ACC112 (cell line): ENCODE data around the gene CDIPT.
"Not testable (repeated sequence)": the region's sequence is repeated elsewhere in the genome, so short reads cannot be mapped to it uniquely, and the experiment has no call there.

ENCODE experiments used
- H2AFZ ChIP-seq: fragments of 200-600 bp; sonication (generic); one replicate; pipeline ENCODE4 v1.6.0; 2017; ENCODE audit warnings: antibody characterized with exemption, low read length; ENCODE audit not compliant: unreplicated experiment
- H3K27ac ChIP-seq: fragments of 200-600 bp; sonication (generic); 2 replicates; pipeline ENCODE4 v1.5.1; 2014; ENCODE audit warnings: low read depth, mild to moderate bottlenecking, antibody characterized with exemption, low read length, moderate library complexity
- H3K27me3 ChIP-seq: fragments of 200-600 bp; sonication (generic); 2 replicates; pipeline ENCODE4 v1.6.1; 2014; ENCODE audit warnings: mild to moderate bottlenecking, antibody characterized with exemption, low read length, moderate library complexity, mixed read lengths; ENCODE audit not compliant: insufficient read depth
- H3K36me3 ChIP-seq: fragments of 200-600 bp; sonication (generic); 2 replicates; pipeline ENCODE4 v1.6.1; 2016; ENCODE audit warnings: mild to moderate bottlenecking, antibody characterized with exemption, low read length, moderate library complexity, mixed read lengths; ENCODE audit not compliant: insufficient read depth
- H3K4me1 ChIP-seq: fragments of 200-600 bp; sonication (generic); one replicate; pipeline ENCODE4 v1.6.1; 2016; ENCODE audit warnings: low read length, mixed read lengths; ENCODE audit not compliant: insufficient read depth, unreplicated experiment, control insufficient read depth
- H3K4me3 ChIP-seq: fragments of 200-600 bp; sonication (generic); 2 replicates; pipeline ENCODE4 v1.5.1; 2014; ENCODE audit warnings: mild to moderate bottlenecking, low read depth, low read length
- H3K79me2 ChIP-seq: fragments of 200-600 bp; sonication (generic); one replicate; pipeline ENCODE4 v1.6.0; 2016; ENCODE audit warnings: low read length; ENCODE audit not compliant: control insufficient read depth, unreplicated experiment, insufficient read depth

CDIPT gene

DNA sequence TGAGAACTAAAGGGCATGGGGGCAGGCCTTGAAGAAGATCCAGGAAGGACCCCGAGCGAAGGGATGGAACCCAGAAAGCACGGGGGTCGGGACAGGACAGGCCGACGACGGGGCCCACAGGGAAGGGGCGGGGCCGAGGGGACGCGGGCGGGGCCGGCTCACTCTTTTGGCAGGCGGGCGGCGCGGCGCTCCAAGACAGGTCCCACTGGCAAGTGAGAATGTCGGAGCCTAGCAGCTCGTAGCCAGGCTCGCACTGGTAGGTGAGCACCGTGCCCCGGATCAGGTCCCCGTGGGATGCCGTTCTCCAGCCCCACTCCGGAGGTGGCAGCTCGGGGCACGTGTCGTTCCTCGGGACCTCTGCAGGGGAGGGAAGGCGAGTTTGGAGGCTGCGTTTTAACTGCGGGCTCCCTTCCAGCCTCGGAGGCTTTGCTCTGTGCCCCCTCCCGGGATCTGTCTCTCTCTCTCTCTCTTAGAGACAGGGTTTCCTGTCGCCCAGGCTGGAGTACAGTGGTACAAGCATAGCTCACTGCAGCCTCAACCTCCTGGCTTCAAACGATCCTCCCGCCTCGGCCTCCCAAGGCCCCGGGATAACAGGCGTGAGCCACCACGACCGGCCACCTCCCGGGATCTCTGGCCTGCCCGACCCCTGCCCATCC, 13.7 kb upstream of the CDIPT start:
- Histone ChIP-seq H3K79me2 (no peaks in the 10 kb centered on the region), H2AFZ (peak overlapping the region; percentile 15), H3K4me3 (peak overlapping the region; percentile 58), H3K27ac (no peak overlapping the region), H3K36me3 (no peaks in the 10 kb centered on the region), H3K27me3 (peaks cover 25% of the 10 kb centered on the region), H3K4me1 (no peaks in the 10 kb centered on the region)

DNA sequence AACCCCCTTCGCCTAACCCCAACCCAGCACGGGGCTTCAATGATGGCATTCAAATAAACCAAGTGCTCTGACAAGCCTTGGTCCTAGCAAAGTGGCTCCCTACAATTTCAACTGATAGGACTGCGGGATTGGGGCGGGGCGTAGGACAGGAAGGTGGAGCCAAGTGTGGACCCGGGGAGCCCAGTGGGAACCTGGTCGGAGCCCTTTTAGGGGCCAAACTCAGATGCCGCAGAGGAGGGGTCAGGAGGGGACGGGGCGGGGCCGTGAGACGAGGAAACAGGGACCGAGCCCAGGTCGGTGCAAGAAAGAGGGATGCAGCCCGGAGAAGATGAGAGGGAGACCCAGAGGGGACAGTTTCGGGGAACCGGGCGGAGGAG, 13.2 kb upstream of the CDIPT start:
- H3K27ac ChIP-seq, result no peak overlapping the region
- no peak overlapping the region for H2AFZ ChIP-seq
- no peaks in the 10 kb centered on the region for H3K36me3 ChIP-seq
- H3K4me3 ChIP-seq, result peak overlapping the region; percentile 58
- no peaks in the 10 kb centered on the region for H3K4me1 ChIP-seq
- no peaks in the 10 kb centered on the region for H3K79me2 ChIP-seq
- peaks cover 25% of the 10 kb centered on the region for H3K27me3 ChIP-seq

DNA sequence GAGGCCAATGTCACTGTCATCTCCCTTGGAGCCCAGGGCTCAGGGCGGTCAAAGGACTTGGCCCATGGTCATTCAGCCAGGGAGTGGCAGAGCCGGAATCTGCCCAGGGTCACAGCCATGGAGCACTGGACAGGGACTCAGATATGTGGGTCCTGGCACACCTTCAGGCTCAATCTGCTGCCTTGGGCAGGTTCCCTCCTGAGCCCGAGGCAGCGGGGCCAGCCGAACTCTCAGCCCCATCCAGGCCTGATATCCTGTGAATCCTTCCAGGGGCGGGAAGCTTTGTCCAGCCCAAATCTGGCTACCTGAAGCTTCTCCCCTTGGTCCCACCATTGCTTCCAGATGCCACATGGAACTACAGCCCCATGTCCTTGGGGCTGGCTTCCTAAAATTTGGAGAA, 12.2 kb upstream of the CDIPT start:
- H2AFZ ChIP-seq, result no peak overlapping the region
- H3K4me1 ChIP-seq, result no peaks in the 10 kb centered on the region
- no peak overlapping the region for H3K27ac ChIP-seq
- peaks cover 25% of the 10 kb centered on the region for H3K27me3 ChIP-seq
- H3K79me2 ChIP-seq, result no peaks in the 10 kb centered on the region
- H3K4me3 ChIP-seq, result no peak overlapping the region
- H3K36me3 ChIP-seq, result no peaks in the 10 kb centered on the region

DNA sequence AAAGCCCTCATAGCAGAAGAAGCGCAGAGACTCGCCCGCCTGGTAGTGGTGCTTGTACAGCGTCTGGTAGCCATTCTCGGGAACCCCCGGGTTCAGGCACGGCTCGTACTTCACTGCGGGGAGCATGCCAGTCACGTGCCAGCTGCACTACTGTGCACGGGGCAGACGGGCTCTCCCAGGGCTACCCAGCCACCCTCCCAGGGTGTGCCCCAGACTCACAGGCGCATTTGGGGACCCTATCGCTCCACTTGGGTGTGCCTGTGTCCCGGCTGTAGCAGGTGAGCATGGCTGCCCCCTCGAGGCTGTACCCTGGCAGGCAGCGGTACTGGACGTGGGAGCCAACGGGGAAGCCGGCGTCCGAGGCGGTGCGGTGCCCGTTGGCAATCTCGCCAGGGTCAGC, 10.3 kb upstream of the CDIPT start:
- Histone ChIP-seq H3K27me3 (peaks cover 25% of the 10 kb centered on the region), H3K79me2 (no peaks in the 10 kb centered on the region), H2AFZ (no peak overlapping the region), H3K4me3 (no peak overlapping the region), H3K27ac (no peak overlapping the region), H3K36me3 (no peaks in the 10 kb centered on the region), H3K4me1 (no peaks in the 10 kb centered on the region)

DNA sequence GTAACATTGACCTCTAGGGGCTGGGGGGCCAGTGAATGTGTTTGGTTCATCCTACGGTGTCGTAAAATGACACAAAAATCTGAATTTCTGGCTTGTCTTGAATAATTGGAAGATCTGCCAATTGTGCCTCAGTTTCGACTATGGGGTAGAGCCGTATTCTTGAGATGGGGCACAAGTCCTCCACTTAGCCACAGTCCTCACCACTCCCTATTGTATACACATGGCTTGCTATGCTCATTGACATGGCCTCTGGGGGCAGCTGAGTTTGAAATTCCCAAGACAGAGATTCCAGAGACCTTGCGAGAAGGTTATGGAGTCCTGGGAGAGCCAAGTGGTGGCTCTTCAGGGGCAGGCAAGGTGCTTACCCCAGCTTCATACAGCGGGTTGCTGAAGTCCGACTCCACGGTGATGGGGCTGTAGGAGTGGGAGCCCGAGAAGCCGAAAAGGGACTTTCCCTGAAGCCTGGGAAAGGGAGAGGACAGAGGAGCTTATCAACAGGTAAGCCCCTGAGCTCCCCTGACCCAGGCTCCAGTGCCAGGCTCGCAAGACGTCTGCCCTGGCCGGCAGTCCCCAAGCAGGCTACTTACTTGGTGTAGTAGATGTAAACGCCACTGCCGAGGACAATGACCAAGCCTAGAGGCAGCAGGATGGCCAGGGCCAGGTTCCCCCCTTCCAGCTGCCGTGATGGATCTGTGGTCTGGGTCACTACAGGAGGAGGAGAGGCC, 9.0 kb upstream of the CDIPT start:
- Histone ChIP-seq H3K79me2 (no peaks in the 10 kb centered on the region), H3K36me3 (no peaks in the 10 kb centered on the region), H2AFZ (no peak overlapping the region), H3K4me3 (no peak overlapping the region), H3K4me1 (no peaks in the 10 kb centered on the region), H3K27me3 (peaks cover 12% of the 10 kb centered on the region), H3K27ac (no peak overlapping the region)

DNA sequence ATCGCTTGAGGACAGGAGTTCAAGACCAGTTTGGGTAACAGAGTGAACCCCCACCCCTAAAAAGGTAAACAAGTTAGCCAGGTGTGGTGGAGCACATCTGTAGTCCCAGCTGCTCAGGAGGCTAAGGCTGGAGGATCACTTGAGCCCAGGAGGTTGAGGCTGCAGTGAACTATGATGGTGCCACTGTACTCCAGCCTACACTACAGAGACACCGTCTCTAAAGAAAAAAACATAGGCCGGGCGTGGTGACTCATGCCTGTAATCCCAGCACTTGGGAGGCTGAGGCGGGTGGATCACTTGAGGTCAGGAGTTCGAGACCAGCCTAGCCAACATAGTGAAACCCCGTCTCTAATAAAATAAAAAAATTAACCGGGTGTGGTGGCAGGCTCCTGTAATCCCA, 6.0 kb upstream of the CDIPT start:
- not testable (repeated sequence) for H2AFZ ChIP-seq, H3K27me3 ChIP-seq, H3K4me3 ChIP-seq, H3K27ac ChIP-seq, H3K4me1 ChIP-seq, H3K36me3 ChIP-seq, H3K79me2 ChIP-seq

DNA sequence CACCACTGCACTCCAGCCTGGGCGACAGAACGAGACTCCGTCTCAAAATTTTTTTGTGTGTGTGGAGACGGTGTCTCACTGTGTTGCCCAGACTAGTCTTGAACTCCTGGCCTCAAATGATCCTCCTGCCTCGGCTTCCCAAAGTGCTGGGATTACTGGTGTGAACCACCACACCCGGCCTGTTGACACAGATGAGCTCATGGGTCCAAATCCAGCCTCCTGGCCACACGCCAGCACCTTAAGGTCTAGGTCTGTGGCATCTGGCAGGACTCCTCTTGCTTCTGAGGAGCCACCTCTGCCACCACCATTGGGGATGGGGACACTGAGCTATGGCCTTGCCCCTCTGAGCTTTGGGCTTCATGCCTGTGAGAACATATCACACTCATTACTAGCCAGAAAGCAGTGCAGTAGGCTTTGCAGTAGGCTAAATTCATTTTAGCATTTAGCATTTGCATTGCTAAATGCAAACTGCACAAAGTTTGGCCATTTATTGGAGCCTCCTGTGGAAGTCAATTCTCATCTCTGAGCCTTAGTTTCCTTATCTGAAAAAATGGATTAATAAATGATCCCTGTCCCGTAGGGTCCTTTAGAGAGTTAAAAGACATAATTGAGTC, 5.5 kb upstream of the CDIPT start:
- Histone ChIP-seq H2AFZ (no peak overlapping the region), H3K27me3 (no peaks in the 10 kb centered on the region)

DNA sequence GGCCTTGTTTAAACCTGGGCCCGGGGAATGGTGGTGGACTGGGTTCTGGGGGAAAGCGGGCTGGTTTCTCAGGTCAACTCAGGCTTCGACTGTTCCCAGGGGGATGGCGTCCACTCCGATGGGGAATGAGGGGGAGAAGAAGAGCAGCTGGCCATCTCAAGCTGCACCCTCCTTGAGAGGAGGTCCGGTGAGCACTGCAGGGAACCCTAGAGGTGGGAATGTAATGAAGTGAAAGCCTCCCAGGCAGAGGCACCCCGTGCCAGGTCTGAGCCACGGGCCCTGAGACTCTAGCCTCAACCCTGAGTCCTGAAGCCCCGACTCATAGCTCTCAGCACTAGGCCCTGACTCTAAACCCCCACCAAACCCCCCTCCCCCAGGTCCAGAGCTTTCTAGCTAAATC, 1.2 kb upstream of the CDIPT start:
- Histone ChIP-seq H2AFZ (no peak overlapping the region), H3K36me3 (no peaks in the 10 kb centered on the region; the same call in 1 of the 2 replicates), H3K79me2 (peaks cover 15% of the 10 kb centered on the region), H3K4me1 (peaks cover 4% of the 10 kb centered on the region), H3K27me3 (no peaks in the 10 kb centered on the region), H3K4me3 (no peak overlapping the region), H3K27ac (no peak overlapping the region)

More for the DNA sequence above, 5.5 kb upstream of the CDIPT start:
- no peak overlapping the region for H3K27ac ChIP-seq
- no peaks in the 10 kb centered on the region for H3K4me1 ChIP-seq
- H3K4me3 ChIP-seq, result no peak overlapping the region
- H3K79me2 ChIP-seq, result no peaks in the 10 kb centered on the region
- no peaks in the 10 kb centered on the region for H3K36me3 ChIP-seq

DNA sequence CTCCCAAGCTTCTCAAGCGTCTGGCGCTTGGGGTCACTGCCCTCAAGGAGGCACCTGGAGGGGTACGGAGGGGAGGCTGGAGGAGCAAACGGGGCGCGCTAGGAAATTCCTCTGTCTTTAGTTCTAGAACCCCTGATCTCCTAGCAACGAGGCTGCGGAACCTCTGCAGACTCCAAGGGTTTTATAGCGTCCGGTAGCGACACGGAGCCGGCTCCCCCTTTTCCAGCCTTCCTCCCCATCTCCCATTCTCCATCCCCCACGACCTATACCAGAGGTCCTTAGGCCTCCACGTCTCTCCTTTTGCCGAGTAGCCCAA, 601 bp upstream of the CDIPT start:
- Histone ChIP-seq H3K4me3 (peak overlapping the region; percentile 86), H3K27ac (no peak overlapping the region)

DNA sequence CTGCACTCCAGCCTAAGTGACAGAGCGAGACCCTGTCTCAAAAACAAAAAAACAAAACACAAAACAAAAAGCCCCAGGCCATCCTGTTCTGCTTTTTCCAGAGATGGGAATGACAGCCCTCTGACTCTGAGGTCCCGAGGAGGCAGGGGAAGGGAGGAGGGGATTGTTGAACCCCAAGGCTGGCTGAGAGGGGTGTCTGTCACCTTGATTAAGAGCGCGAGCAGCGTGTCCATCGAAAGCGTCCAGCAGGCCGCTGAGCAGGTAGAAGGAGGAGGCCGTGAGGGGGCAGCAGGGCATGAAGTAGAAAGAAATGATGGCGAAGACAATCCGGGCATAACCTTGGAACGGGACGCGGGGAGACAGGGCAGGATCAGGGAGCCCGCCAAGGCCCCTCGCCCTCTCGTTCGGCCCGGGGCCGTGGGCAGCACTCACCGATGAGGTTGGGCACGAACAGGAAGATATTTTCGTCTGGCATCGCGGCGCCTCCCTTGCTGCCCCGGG, 593 bp downstream of the CDIPT start:
- peaks cover 15% of the 10 kb centered on the region for H3K79me2 ChIP-seq
- H3K4me3 ChIP-seq, result peak overlapping the region; percentile 86
- peaks cover 8% of the 10 kb centered on the region for H3K4me1 ChIP-seq
- H3K27me3 ChIP-seq, result no peaks in the 10 kb centered on the region
- H3K27ac ChIP-seq, result no peak overlapping the region
- H3K36me3 ChIP-seq, result no peaks in the 10 kb centered on the region; the same call in 1 of the 2 replicates
- H2AFZ ChIP-seq, result peak overlapping the region; percentile 55

More for the DNA sequence above, 601 bp upstream of the CDIPT start:
- Histone ChIP-seq H3K4me1 (peaks cover 4% of the 10 kb centered on the region), H3K27me3 (no peaks in the 10 kb centered on the region), H2AFZ (peak overlapping the region; percentile 66), H3K36me3 (no peaks in the 10 kb centered on the region; the same call in 1 of the 2 replicates), H3K79me2 (peaks cover 15% of the 10 kb centered on the region)

DNA sequence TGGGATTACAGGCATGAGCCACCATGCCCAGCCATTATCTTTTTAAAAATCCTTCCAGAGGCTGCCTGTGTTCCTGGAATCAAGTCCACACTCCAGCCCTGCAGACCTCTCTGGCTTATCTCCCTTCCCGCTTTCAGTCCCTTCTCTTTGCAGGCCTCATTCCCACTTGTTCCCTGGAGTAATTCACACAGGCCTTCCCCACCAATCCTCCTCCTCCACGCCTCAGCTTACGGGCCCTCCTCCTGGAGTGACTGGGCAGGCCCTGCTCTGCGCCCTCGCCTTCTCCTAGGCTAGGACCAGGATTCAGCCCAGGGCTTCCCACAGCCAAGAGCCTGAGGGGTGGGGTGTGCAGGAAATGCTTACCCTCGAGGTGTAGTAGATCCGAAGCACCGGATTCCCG, 2.8 kb downstream of the CDIPT start:
- no peaks in the 10 kb centered on the region for H3K27me3 ChIP-seq
- no peaks in the 10 kb centered on the region; the same call in 1 of the 2 replicates for H3K36me3 ChIP-seq
- peaks cover 15% of the 10 kb centered on the region for H3K79me2 ChIP-seq
- H2AFZ ChIP-seq, result no peak overlapping the region
- peaks cover 19% of the 10 kb centered on the region for H3K4me1 ChIP-seq
- H3K4me3 ChIP-seq, result no peak overlapping the region
- H3K27ac ChIP-seq, result no peak overlapping the region
